ENCODE measurements around the gene CNIH4.

- TF ChIP-seq CTCF (conservative IDR thresholded peaks at IDR 0.05) (no peak), EZH2 (IDR thresholded peaks at IDR 0.05; ENCODE audit: low read depth) (no peak)
Measured at GRCh38 chr1:224333939-224334786, 22.5 kb upstream of the CNIH4 start.

Measured in PC-9 (cell line).